A673 (cell line): ENCODE results near the gene MRPL9. TPM values are rescaled to one million over a fixed set of nuclear protein-coding genes. Genes with fewer than 3 reads are reported as not detected.
A peak's percentile ranks its signal among the peaks of the same experiment; 100 is the strongest.

Source experiments
- BruUV-seq: library from RNA; stranded (reverse); fragments of 400-500 nt; replicated peaks from 2 replicates; lab custom pipeline; 2021; lab: Mats Ljungman, UMichigan
- CTCF ChIA-PET: fragments of 300-600 bp; sonication (Branson Sonifier 250); formaldehyde crosslinking; loops from one replicate; lab custom pipeline; 2022; ENCODE audit warnings: antibody characterized with exemption; lab: Charles Lee
- POLR2A ChIA-PET: fragments of 300-600 bp; sonication (Branson Sonifier 250); formaldehyde crosslinking; loops from one replicate; lab custom pipeline; 2022; ENCODE audit warnings: antibody characterized with exemption; ENCODE audit not compliant: low non-redundant PET; lab: Charles Lee
- DNase-seq: peaks from one replicate; pipeline ENCODE4 v3.0.0-alpha.2; 2015; ENCODE audit warnings: low spot score
- H3K27ac ChIP-seq: fragments of 200-600 bp; sonication (generic); 2 replicates; pipeline ENCODE4 v1.5.1; 2016; ENCODE audit warnings: mixed run types, low read depth, mild to moderate bottlenecking, mixed read lengths, antibody characterized with exemption, low read length; ENCODE audit not compliant: poor library complexity, severe bottlenecking
- H3K27me3 ChIP-seq: fragments of 200-600 bp; sonication (generic); replicated peaks from 2 replicates; pipeline ENCODE4 v1.6.1; 2017; ENCODE audit warnings: mixed run types, low read depth, mild to moderate bottlenecking, mixed read lengths, antibody characterized with exemption, low read length; ENCODE audit not compliant: insufficient read depth, poor library complexity
- H3K36me3 ChIP-seq: fragments of 200-600 bp; sonication (generic); 2 replicates; pipeline ENCODE4 v1.6.1; 2016; ENCODE audit warnings: mixed run types, mild to moderate bottlenecking, mixed read lengths, antibody characterized with exemption, low read length; ENCODE audit not compliant: insufficient read depth, poor library complexity, severe bottlenecking
- H3K4me1 ChIP-seq: fragments of 200-600 bp; sonication (generic); 2 replicates; pipeline ENCODE4 v1.6.1; 2017; ENCODE audit warnings: mixed run types, mild to moderate bottlenecking, mixed read lengths, antibody characterized with exemption, low read length; ENCODE audit not compliant: insufficient read depth, poor library complexity, severe bottlenecking
- H3K4me3 ChIP-seq: fragments of 200-600 bp; sonication (generic); 2 replicates; pipeline ENCODE4 v1.5.1; 2016; ENCODE audit warnings: low read depth, mixed run types, mild to moderate bottlenecking, mixed read lengths, low read length; ENCODE audit not compliant: poor library complexity, severe bottlenecking
- H3K9me3 ChIP-seq: fragments of 200-600 bp; sonication (generic); 2 replicates; pipeline ENCODE4 v1.6.1; 2016; ENCODE audit warnings: mixed run types, low read depth, mild to moderate bottlenecking, mixed read lengths, antibody characterized with exemption, low read length; ENCODE audit not compliant: poor library complexity, severe bottlenecking
- EZH2 ChIP-seq: fragments of 200-600 bp; sonication (generic); IDR thresholded peaks from 2 replicates; pipeline ENCODE4 v1.6.1; 2017; ENCODE audit warnings: borderline replicate concordance, low read depth, mild to moderate bottlenecking, mixed read lengths, antibody characterized with exemption, low read length; ENCODE audit not compliant: poor library complexity, severe bottlenecking
- intact Hi-C: fragments of 100-400 bp; cut with micrococcal nuclease; formaldehyde crosslinking; loops from one replicate; pipeline ENCODE4 v1.10.0; 2022; ENCODE audit not compliant: unreplicated experiment
- total RNA-seq: library from RNA; stranded (reverse); gene quantifications from 2 replicates; pipeline ENCODE4 v1.2.3, GENCODE V29; 2021
- TF ChIP-seq, protein P1 (sequence below): fragments of 300-800, 200-600 bp; sonication (generic); conservative IDR thresholded peaks from 2 replicates; pipeline ENCODE4 v1.5.1; 2017; ENCODE audit warnings: low read depth, mild to moderate bottlenecking, antibody characterized with exemption, low read length, moderate library complexity, mixed read lengths

Gene MRPL9
- total RNA-seq, 1 experiment from 2014 or later = 143 TPM

DNA sequence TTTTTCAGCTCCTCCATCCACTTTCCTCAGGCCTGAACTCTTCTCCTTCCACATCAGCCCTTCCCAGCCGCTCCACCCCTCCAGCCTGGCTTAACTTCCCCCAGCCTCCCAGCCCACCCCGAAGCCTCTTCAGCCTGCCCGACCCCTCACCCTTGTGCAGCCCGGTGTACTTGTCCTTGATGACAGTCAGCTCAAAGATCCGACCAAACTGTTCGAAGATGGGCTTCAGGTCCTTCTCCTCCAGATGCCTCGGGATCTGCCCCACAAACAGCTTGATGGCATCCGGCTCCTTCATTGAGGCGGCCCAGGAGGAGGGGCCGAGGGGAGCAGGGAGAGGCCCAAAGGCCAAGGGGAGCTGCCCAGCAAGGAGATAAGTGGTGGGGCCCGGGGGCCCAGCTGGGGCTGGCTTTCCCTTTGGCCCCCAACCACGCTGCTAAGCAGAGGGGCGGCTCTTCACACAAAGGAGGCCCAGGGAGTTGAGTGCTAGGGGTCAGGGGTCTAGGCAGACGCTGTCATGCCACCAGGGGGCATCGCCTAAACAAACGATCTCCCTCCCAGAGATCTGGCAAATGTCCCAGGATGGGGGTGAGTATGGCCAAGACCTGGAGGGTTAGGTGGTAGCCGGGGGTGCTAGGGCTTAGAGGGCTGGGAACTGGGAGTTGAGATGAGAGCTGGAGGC is 47.4 kb downstream of the MRPL9 start:
- no peak for TF ChIP-seq EZH2
- TF ChIP-seq, protein P1, sequence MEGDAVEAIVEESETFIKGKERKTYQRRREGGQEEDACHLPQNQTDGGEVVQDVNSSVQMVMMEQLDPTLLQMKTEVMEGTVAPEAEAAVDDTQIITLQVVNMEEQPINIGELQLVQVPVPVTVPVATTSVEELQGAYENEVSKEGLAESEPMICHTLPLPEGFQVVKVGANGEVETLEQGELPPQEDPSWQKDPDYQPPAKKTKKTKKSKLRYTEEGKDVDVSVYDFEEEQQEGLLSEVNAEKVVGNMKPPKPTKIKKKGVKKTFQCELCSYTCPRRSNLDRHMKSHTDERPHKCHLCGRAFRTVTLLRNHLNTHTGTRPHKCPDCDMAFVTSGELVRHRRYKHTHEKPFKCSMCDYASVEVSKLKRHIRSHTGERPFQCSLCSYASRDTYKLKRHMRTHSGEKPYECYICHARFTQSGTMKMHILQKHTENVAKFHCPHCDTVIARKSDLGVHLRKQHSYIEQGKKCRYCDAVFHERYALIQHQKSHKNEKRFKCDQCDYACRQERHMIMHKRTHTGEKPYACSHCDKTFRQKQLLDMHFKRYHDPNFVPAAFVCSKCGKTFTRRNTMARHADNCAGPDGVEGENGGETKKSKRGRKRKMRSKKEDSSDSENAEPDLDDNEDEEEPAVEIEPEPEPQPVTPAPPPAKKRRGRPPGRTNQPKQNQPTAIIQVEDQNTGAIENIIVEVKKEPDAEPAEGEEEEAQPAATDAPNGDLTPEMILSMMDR = 0 out of 2 replicates have a peak, but pooled peaks have one; percentile 14
- Histone ChIP-seq H3K9me3 (no peaks in the 10 kb centered on the region), H3K27ac (no peak overlapping the region), H3K27me3 (peaks cover 65% of the 10 kb centered on the region), H3K36me3 (no peaks in the 10 kb centered on the region), H3K4me3 (no peak overlapping the region), H3K4me1 (peaks cover 8% of the 10 kb centered on the region)
- CTCF ChIA-PET = no interaction called here
- DNase-seq = peak; percentile 19
- intact Hi-C loops = no loop called here
- BruUV-seq = no TSS peak
- POLR2A ChIA-PET = no interaction called here

DNA sequence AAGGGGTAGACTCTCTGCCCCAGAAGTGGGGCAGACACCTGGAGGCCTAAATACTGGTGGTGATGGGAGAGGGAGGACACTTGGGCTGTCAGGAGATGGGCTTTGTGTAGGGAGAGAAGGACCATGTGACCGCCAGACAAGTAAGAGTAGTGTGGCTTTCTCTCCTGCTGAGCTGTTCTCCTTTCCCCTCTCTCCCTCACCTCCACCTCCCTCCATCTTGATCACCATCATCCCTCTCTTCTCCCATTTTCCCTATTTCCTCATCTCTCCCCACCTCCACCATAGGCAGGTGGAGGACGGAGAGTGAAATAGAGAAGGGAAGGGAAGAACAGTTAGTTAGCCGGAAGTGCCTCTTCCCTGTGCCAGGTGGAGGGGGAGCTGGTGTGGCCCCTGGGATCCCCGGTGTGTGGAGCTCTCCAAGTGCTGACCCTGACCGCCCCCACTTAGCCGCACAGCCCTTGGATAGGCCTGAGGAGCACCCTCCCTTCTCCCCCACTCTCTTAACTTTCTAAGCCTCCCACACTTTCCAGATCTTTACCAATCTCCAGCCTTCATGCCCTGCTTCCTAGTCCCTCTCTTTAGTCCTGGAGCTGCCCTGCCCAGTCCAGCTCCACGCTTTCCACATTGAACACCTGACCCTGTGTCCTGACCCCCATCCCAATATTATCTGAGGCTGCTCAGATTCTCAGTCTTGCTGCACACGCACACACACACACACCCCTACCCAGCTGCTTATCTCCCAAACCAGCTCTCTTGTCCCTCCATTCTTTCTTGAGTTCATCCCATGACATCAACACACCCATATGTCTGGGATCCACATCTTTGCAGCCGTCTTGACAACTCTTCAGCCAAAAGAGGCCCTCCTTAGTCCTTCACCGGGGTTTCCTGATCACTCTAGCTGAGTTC is 48.2 kb downstream of the MRPL9 start:
- CTCF ChIA-PET = no interaction called here
- H3K4me3 ChIP-seq = no peak overlapping the region
- peaks cover 62% of the 10 kb centered on the region for H3K27me3 ChIP-seq

DNA sequence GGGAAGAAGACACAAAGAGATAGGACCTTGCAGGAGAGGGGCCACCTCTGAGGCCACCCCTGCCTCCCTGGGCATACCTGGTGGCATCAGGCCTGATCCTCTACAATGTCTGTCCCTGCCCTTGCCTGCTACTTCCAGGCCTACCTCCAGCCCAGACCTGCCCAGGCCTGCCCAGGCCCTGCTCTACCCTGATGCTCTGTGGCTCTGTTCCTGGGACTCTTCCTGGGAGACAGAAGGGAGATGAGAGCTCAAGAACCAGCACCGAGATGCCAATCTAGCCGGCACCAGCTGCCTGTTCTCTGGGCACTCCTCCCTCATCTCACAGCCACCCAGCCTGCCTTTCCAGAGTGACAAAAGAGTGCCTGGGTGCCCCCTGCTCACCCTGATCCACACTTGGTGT is 49.4 kb downstream of the MRPL9 start:
- no peak for DNase-seq
- Histone ChIP-seq H3K36me3 (no peaks in the 10 kb centered on the region), H3K27ac (no peak overlapping the region), H3K4me3 (no peak overlapping the region), H3K9me3 (no peaks in the 10 kb centered on the region), H3K27me3 (peaks cover 51% of the 10 kb centered on the region), H3K4me1 (peaks cover 8% of the 10 kb centered on the region)
- CTCF ChIA-PET = no interaction called here
- no TSS peak for BruUV-seq
- TF ChIP-seq EZH2 = no peak
- TF ChIP-seq, protein P1 = no peak
- intact Hi-C loops = no loop called here
- POLR2A ChIA-PET = no interaction called here

More for the DNA sequence above, 48.2 kb downstream of the MRPL9 start:
- DNase-seq = no peak
- TF ChIP-seq EZH2 = no peak
- TF ChIP-seq, protein P1 = no peak
- Histone ChIP-seq H3K4me1 (peaks cover 8% of the 10 kb centered on the region), H3K36me3 (no peaks in the 10 kb centered on the region), H3K27ac (no peak overlapping the region), H3K9me3 (no peaks in the 10 kb centered on the region)
- intact Hi-C loops = no loop called here
- POLR2A ChIA-PET = no interaction called here
- BruUV-seq = no TSS peak
